Stimulated activated CD8-positive, alpha-beta memory T cell treated with anti-CD3 and anti-CD28 coated beads, Interleukin-2, amount 100 ng/mL, for 1 hour (primary cell): ENCODE results near the gene DISC1.
"Not testable (repeated sequence)": the region's sequence is repeated elsewhere in the genome, so short reads cannot be mapped to it uniquely, and the experiment has no call there.

Source experiments
- DNase-seq, 2 donors: peaks; one replicate each; pipeline ENCODE4 v3.0.0-alpha.2; 2020; ENCODE audit warnings: low read depth in 2 of 2

The DISC1 gene

GRCh38 chr1:231728987-231729386 lies 102.4 kb downstream of the DISC1 start:
- not testable (repeated sequence) for DNase-seq

GRCh38 chr1:231729544-231729943 lies 103.0 kb downstream of the DISC1 start:
- no peak for DNase-seq

- no peak for DNase-seq
Measured at GRCh38 chr1:231731268-231731667, 104.7 kb downstream of the DISC1 start.

GRCh38 chr1:231733063-231733462 lies 106.5 kb downstream of the DISC1 start:
- no peak for DNase-seq

- no peak for DNase-seq
Measured at GRCh38 chr1:231733672-231734071, 107.1 kb downstream of the DISC1 start.

- no peak for DNase-seq
Measured at GRCh38 chr1:231734417-231734816, 107.8 kb downstream of the DISC1 start.

- no peak for DNase-seq
Measured at GRCh38 chr1:231735411-231735810, 108.8 kb downstream of the DISC1 start.

- DNase-seq, result no peak
Measured at GRCh38 chr1:231735941-231736340, 109.4 kb downstream of the DISC1 start.

- DNase-seq, result no peak
Measured at GRCh38 chr1:231736464-231736863, 109.9 kb downstream of the DISC1 start.

GRCh38 chr1:231738554-231738953 lies 112.0 kb downstream of the DISC1 start:
- DNase-seq, result no peak

- no peak for DNase-seq
Measured at GRCh38 chr1:231743966-231744365, 117.4 kb downstream of the DISC1 start.

GRCh38 chr1:231748760-231749415 lies 122.3 kb downstream of the DISC1 start:
- DNase-seq, result no peak

- no peak for DNase-seq
Measured at GRCh38 chr1:231750296-231750695, 123.7 kb downstream of the DISC1 start.

- DNase-seq, result no peak
Measured at GRCh38 chr1:231750818-231751362, 124.3 kb downstream of the DISC1 start.

- no peak for DNase-seq
Measured at GRCh38 chr1:231751415-231751814, 124.8 kb downstream of the DISC1 start.

- DNase-seq, result no peak
Measured at GRCh38 chr1:231753313-231753712, 126.7 kb downstream of the DISC1 start.

GRCh38 chr1:231757101-231757404 lies 130.5 kb downstream of the DISC1 start:
- DNase-seq, result no peak

- DNase-seq, result no peak
Measured at GRCh38 chr1:231757759-231758158, 131.2 kb downstream of the DISC1 start.

GRCh38 chr1:231761252-231761651 lies 134.7 kb downstream of the DISC1 start:
- DNase-seq, result no peak

- DNase-seq, result no peak
Measured at GRCh38 chr1:231761747-231762541, 135.4 kb downstream of the DISC1 start.

- DNase-seq, result no peak
Measured at GRCh38 chr1:231763456-231763855, 136.9 kb downstream of the DISC1 start.

- DNase-seq, result not testable (repeated sequence)
Measured at GRCh38 chr1:231765825-231766224, 139.2 kb downstream of the DISC1 start.

GRCh38 chr1:231767471-231767870 lies 140.9 kb downstream of the DISC1 start:
- no peak for DNase-seq
